Measurements from ENCODE around the gene FRAS1.

GRCh38 chr4:78510681-78511080 lies 453.6 kb downstream of the FRAS1 start:
- no peak for TF ChIP-seq GATA3 (IDR thresholded peaks at IDR 0.05; ENCODE audit: low read depth, low read length)
- no peak for TF ChIP-seq GATA2 (IDR thresholded peaks at IDR 0.05; ENCODE audit: low read depth, low read length)
